Pancreas (tissue), 10 donors: ENCODE results near the gene FKBP11. TPM values are rescaled to one million over a fixed set of nuclear protein-coding genes. Genes with fewer than 3 reads are reported as not detected.

Experiments used
- ATAC-seq, 4 donors: fragments of 200-7000 bp; cut with Tn5 transposase; one replicate each; pipeline versions ENCODE4 v1.8.0 to v1.9.1; 2020; ENCODE audit warnings: mild to moderate bottlenecking in 4 of 4, moderate library complexity in 4 of 4
- DNase-seq, 6 donors: peaks; one replicate each; pipeline ENCODE4 v3.0.0-alpha.2; 2020
- FAIRE-seq: peaks from 2 replicates; lab custom pipeline; 2012; peaks lifted over from hg19 to GRCh38; lab: Jason Lieb, UNC
- H3K27ac ChIP-seq, 4 donors: fragments of 200-600 bp; sonication (generic); 1 replicate in 3 of 4; 2 replicates in 1 of 4; pipeline versions ENCODE4 v1.5.0 to v1.8.0; 2020
- H3K27me3 ChIP-seq, 4 donors: fragments of 200-600 bp; one replicate each; pipeline ENCODE4 v1.8.0; 2021
- H3K36me3 ChIP-seq, 3 donors: fragments of 200-600 bp; sonication (generic) in 1 of 3; one replicate each; pipeline versions ENCODE4 v1.5.0 to v1.8.0; 2020 to 2021
- H3K4me1 ChIP-seq, 3 donors: fragments of 200-600 bp; one replicate each; pipeline ENCODE4 v1.8.0; 2021
- H3K4me3 ChIP-seq, 4 donors: fragments of 200-600 bp; sonication (generic) in 2 of 4; one replicate each; pipeline versions ENCODE4 v1.5.0 to v1.8.0; 2020 to 2021
- H3K9me3 ChIP-seq, 4 donors: fragments of 200-600 bp; one replicate each; pipeline ENCODE4 v1.8.0; 2021
- CTCF ChIP-seq, 4 donors: fragments of 200-600 bp; sonication (generic) in 3 of 4; IDR thresholded peaks; one replicate each; pipeline versions ENCODE4 v1.5.0 to v1.8.0; 2021; ENCODE audit warnings: antibody characterized with exemption in 4 of 4
- WGBS, 2 donors: extraction: QIAGEN DNeasy Blood & Tissue Kit; methylation state at CpG; one replicate each; pipeline ENCODE4 v1.1.7; 2013; 5-methylcytosine and 5-hydroxymethylcytosine counted together
- intact Hi-C, 3 donors: fragments of 100-400 bp; cut with DNase I; formaldehyde crosslinking; loops; one replicate each; pipeline versions ENCODE4 v1.11.1 to v1.14.2; 2022
- polyA plus RNA-seq, 2 donors: library from polyadenylated mRNA; stranded (reverse); fragments of 200-250 nt; gene quantifications; one replicate each; pipeline ENCODE4 v1.2.3, GENCODE V29; 2013
- total RNA-seq, 6 donors: library from RNA; stranded (reverse); fragmentation: NEBNext Ultra II Directional in 4 of 6; extraction: Animal tissue kit (Norgen Biotek cat#: 25700) in 4 of 6; gene quantifications; one replicate each; pipeline versions ENCODE4 v1.2.1 to v1.2.4, GENCODE V29; 2021 to 2023
- donor health status: healthy with polysubstance abuse.
- donor health status: DM: no; HTN: no; CAD: no; lungs with moderate emphysema.
- donor health status: DM: no; HTN: no; CAD: no.
- donor health status: control.
- donor health status: control.
- donor health status: Bipolar disorder and iron deficiency.
- donor health status: DM: yes; HTN: yes; CAD: no.
- donor health status: DM: no; HTN: no; CAD: no.
- donor health status: DM: no; HTN: no; CAD: no.
- donor health status: DM: yes; HTN: yes; CAD: no.

FKBP11 gene
- total and polyA plus RNA-seq, 8 donors, result 70.9 to 155 (median 127) TPM

DNA sequence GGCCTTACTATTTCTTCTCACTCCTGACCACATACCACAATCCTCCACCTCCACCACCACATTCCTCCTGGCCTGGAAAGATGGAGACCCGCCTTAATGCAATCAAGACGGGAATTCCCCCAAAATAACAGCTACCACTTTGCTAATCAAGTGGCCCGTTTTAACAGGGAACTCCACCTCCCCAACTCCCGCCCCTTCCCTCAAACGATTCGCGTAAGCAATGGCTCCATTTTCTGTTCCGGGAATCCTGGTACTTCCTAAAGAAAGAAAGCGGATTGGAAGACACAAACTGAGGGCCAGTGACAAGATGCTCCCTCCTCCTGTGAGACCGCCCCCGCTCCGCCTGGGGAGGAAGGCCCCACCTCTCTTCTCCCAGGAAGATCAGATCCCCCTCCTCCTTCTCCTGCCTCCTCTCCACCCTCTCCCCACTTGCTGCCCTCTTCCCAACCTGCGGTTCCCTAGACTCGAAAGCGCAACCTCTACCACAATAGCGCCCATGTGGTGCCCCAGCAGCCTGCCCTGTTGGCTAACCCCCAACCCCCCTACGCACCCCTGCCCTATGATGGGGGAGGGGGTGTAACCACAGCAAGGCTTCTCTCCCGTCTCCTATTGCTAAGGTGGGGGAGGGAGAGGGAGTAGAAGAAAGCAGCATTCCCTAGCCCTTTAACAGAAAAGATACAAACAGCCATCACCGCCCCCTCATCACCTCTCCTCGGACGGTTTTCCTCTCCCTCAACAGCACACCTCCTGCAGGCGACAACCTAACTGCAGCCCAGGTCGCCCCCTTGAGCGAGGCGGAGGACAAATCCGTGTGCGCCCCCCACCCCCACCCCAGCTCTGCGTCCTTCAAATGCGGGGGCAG is 31.2 kb upstream of the FKBP11 start:
- FAIRE-seq (no peak), ATAC-seq (peak; percentile 34 to 83 (median 75)), DNase-seq (peak in 5 of 6 donors; percentile 53 to 78 (median 63))
- Histone ChIP-seq H3K36me3 (no peaks in the 10 kb centered on the region), H3K27me3 (no peaks in the 10 kb centered on the region), H3K9me3 (no peaks in the 10 kb centered on the region), H3K4me1 (peaks cover 0 to 19% (median 6%) of the 10 kb centered on the region in 3 donors), H3K27ac (peak overlapping the region; percentile 35 to 66 (median 50)), H3K4me3 (peak overlapping the region; percentile 60 to 97 (median 94))
- TF ChIP-seq CTCF (IDR thresholded peaks at IDR 0.05), result no peak
- intact Hi-C loops, result no loop called here
- WGBS, 2 donors, result 2% methylated on average over 26 to 29 of the region's 29 CpGs

DNA sequence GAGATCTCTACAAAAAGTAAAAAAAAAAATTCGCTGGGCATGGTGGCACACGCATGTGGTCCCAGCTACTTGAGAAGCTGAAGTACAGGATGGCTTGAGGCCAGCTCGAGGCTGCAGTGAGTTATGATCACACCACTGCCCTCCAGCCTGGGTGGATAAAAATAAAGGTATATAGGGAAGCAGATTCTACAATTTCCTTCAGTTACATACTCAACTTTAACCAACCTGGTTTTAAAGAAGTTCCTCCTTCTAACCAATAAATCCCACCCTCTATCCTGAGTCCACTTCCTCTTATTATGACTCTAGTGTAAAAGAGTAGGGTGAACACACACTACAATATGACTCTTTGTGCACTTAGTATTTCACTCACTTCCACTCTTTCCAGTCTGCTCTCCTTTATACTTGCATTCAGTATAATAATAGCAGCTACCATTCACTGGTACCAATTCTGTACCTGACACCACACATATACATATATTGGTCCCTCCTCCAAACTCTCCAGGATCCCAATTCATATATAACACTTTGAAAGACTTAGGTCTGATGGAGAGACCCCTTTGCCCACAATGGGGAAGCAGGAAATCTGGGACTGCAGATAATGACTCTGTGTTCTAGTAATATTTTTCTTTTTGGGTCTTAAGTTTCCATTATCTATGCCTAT is 29.7 kb upstream of the FKBP11 start:
- Histone ChIP-seq H3K4me3 (no peak overlapping the region), H3K36me3 (no peaks in the 10 kb centered on the region), H3K9me3 (no peaks in the 10 kb centered on the region), H3K27me3 (no peaks in the 10 kb centered on the region), H3K27ac (no peak overlapping the region), H3K4me1 (peaks cover 0 to 19% (median 6%) of the 10 kb centered on the region in 3 donors)
- 89 to 94% methylated on average over 3 of the region's 3 CpGs for WGBS, 2 donors
- FAIRE-seq (no peak), ATAC-seq (no peak), DNase-seq (no peak)
- no peak for TF ChIP-seq CTCF (IDR thresholded peaks at IDR 0.05)
- intact Hi-C loops, result no loop called here

GRCh38 chr12:48954061-48954460 is 28.8 kb upstream of the FKBP11 start:
- no peaks in the 10 kb centered on the region for H3K27me3 ChIP-seq
- WGBS, 2 donors, result 96 to 97% methylated on average over 3 of the region's 3 CpGs
- intact Hi-C loops, result no loop called here
- no peak for FAIRE-seq
- peaks cover 0 to 19% (median 6%) of the 10 kb centered on the region in 3 donors for H3K4me1 ChIP-seq
- H3K4me3 ChIP-seq, result no peak overlapping the region
- peak in 1 of 6 donors; percentile 6 for DNase-seq
- H3K36me3 ChIP-seq, result no peaks in the 10 kb centered on the region
- ATAC-seq, result no peak
- no peak for TF ChIP-seq CTCF (IDR thresholded peaks at IDR 0.05)
- no peaks in the 10 kb centered on the region for H3K9me3 ChIP-seq
- no peak overlapping the region for H3K27ac ChIP-seq

GRCh38 chr12:48952691-48953090 is 27.4 kb upstream of the FKBP11 start:
- intact Hi-C loops, result no loop called here
- no peak overlapping the region for H3K27ac ChIP-seq
- H3K9me3 ChIP-seq, result no peaks in the 10 kb centered on the region
- no peak for FAIRE-seq
- no peak for ATAC-seq
- no peaks in the 10 kb centered on the region for H3K36me3 ChIP-seq
- peaks cover 0 to 12% (median 6%) of the 10 kb centered on the region in 3 donors for H3K4me1 ChIP-seq
- DNase-seq, result peak in 1 of 6 donors; percentile 21
- no peaks in the 10 kb centered on the region for H3K27me3 ChIP-seq
- H3K4me3 ChIP-seq, result no peak overlapping the region
- WGBS, 2 donors, result 85 to 92% methylated on average over 4 of the region's 4 CpGs
- no peak for TF ChIP-seq CTCF (IDR thresholded peaks at IDR 0.05)
